ENCODE results near the gene EFHC1.
A peak's percentile ranks its signal among the peaks of the same experiment; 100 is the strongest.
"Not testable (repeated sequence)": the region's sequence is repeated elsewhere in the genome, so short reads cannot be mapped to it uniquely, and the experiment has no call there.

The EFHC1 gene, protein sequence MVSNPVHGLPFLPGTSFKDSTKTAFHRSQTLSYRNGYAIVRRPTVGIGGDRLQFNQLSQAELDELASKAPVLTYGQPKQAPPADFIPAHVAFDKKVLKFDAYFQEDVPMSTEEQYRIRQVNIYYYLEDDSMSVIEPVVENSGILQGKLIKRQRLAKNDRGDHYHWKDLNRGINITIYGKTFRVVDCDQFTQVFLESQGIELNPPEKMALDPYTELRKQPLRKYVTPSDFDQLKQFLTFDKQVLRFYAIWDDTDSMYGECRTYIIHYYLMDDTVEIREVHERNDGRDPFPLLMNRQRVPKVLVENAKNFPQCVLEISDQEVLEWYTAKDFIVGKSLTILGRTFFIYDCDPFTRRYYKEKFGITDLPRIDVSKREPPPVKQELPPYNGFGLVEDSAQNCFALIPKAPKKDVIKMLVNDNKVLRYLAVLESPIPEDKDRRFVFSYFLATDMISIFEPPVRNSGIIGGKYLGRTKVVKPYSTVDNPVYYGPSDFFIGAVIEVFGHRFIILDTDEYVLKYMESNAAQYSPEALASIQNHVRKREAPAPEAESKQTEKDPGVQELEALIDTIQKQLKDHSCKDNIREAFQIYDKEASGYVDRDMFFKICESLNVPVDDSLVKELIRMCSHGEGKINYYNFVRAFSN

DNA sequence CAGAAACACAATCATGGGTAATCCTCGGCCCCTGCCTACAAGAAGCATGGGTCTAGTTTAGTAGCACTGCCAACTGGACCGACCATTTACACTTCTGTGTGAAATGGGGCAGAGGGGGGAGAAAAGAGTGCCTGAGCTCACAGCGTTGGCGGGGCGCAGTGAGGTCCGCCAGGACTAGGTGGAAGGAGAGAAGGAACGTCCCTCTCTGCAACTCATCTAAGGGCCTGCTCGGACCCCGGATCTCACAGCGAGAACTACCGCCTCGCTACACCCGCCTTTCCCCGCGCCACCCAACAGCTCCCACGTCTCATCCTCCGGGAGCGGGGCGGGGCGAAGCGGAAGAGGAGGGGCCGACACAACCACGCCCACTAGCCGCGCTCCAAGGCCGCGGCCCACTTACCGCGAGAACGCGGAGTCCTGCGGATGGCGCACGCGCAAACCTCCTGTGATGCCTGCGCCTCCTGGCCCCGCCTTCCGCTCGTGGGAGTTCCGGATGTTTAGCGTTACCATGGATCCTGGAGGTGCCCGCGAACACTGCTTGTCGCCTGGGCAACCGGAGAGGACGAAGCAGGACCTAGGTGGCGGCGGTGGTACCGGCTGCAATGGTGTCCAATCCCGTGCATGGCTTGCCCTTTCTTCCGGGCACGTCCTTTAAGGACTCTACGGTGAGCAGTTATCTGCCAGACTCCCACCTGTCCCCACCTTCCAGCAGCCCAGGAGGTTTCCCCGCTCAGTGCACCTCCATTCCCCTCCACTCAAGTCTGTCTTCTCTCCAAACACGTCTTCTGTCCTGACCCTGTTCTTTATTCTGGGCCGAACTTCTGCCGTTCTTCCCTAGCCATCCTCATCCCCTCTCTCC, at the start of gene EFHC1:
TSS of gene EFHC1 (plus strand) at position 534 of the 859 bp plus-strand sequence. CDS start at position 603, 69 bp downstream.
- DNase-seq (ENCODE audit: low read depth in 2 of 2): peak; percentile 94 to 96

DNA sequence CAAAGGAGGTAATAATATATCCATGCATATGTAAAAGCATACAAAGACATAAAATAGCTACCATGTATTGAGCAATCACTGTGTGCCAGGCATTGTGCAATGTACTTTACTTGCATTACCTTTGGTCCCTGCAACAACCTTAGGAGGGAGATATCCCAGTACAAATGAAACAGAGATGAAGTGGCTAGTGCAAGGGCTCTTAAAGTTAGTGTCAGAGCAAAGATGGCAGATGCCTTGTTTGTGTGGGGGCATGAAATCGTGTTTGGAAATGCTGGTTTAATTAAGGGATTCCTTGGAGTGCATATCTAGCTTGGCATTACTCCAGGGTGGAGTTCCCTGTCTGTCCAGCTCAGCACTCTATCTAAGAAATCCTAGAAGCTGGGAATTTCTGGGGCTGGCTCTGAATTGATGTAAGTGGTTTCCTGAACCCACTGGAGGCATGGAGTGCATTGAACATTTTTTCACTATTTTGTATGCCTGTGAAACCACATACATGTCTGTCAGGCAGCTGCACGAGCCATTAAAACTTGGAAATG, 48.4 kb upstream of the EFHC1 start:
- DNase-seq (ENCODE audit: low read depth in 2 of 2): no peak

DNA sequence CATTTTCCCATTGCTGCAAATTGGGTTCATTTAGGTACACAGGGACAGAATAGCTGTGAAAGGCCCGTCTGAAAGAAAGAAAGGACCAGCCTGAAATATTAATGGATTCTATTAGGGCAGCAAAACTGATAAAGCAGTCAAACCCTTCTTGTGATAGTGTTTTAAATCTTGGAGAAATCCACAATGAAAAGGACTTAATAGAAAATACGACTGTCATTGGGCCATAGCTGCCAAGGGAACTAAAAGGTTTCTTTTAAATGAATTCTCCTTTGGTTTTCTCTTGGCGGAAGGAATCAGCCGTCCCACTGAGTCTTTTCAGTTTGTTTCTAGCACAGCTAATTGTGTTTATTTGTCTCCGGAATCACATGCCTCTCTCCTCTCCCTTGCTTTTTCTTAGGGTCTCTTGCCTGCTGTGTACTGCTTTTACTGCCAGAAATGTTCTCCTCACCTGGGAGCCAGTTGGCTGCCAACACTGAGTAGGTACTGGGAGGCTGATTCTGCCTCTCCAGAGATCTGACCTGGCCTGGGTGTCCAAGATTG, 46.9 kb upstream of the EFHC1 start:
- no peak for DNase-seq (ENCODE audit: low read depth in 2 of 2)

DNA sequence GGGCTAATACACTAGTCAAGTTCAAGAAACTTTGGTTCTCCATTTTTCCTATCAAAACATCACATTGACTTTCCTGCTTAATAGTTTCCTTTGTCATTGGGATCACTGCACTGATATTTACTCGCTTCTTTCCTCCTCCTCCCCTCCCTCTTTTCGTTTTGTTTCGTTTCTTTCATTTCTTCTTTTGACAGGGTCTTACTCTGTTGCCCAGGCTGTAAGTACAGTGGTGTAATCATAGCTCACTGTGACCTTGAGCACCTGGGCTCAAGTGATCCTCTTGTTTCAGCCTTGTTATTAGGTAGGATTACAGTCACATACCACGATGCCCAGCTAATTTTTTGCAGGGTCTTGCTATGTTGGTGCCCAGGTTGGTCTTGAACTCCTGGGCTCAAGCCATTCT, 45.9 kb upstream of the EFHC1 start:
- no peak for DNase-seq (ENCODE audit: low read depth in 2 of 2)

GRCh38 chr6:52375780-52376556, 44.2 kb upstream of the EFHC1 start:
- DNase-seq (ENCODE audit: low read depth in 2 of 2): no peak

- no peak for DNase-seq (ENCODE audit: low read depth in 2 of 2)
Measured at GRCh38 chr6:52376763-52377162, 43.4 kb upstream of the EFHC1 start.

DNA sequence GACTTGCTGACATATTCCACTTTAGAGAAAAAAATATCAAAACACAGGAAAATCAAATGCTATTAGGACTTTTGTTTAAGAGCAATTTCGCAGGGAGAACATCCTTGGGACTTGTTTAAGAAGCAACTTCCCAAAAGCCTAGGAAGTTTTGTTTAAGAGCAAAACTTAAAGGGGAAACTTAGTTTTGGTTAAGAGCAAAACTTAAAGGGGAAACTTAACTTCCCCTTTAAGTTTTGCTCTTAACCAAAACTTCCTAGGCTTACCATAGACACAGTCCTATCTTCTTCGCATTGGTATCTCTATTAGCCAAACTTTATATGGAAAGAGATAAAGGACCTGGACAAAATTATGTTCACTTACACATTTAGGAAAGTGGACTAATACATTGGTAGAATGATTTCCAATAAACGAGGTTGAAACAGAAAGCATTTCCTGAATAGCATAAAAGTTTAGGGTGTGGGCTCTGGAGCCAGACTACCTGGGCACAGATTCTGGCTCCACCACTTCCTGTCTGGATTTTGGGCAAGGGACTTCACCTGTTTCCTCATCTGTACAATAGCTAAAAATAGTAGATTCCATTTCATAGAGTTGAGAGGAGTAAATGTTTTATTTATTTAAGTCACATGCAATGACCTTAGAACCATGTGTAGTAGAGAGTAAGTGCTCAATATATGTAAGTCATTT, 42.5 kb upstream of the EFHC1 start:
- no peak for DNase-seq (ENCODE audit: low read depth in 2 of 2)

- no peak for DNase-seq (ENCODE audit: low read depth in 2 of 2)
Measured at GRCh38 chr6:52381249-52381648, 38.9 kb upstream of the EFHC1 start.

DNA sequence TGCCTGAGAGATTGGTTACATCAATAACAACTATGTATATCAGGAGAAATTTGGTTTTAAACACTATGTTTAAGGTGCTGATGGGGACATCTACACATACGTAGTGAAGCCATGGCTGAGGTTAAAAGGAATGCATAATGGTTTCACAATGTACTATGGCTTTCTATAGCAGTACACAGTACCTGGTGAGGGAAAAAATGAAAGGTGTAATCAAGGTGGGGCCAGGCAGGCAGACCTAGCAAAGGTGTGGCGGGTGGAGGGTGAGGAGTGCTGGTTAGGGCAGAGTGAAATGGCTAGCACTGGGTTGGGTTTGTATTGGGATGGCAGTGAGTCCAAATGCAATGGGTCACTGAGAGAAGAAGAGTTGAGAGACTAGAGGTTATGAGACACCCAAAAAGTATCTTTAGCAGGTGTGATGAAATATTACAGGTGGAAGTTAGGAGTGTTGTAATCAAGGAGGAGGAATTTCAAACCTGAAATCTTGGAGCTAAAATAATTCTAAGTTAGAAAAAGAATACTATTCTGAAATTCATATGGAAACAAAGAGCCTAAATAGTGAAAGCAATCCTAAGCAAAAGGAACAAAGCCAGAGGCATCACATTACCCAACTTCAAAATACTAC, 35.9 kb upstream of the EFHC1 start:
- no peak for DNase-seq (ENCODE audit: low read depth in 2 of 2)

DNA sequence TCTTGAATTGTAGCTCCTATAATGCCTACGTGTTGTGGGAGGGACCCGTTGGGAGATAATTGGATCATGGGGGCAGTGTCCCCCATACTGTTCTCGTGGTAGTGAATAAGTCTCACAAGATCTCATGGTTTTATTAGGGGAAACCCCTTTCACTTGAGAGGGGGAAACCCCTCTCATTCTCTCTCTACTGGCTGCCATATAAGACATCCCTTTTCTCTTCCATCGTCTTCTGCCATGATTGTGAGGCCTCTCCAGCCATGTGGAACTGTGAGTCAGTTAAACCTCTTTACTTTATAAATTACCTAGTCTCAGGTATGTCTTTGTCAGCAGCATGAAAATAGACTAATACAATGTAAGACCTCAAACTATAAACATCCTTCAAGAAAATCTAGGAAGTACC, 35.1 kb upstream of the EFHC1 start:
- no peak for DNase-seq (ENCODE audit: low read depth in 2 of 2)

GRCh38 chr6:52388119-52388518, 32.0 kb upstream of the EFHC1 start:
- not testable (repeated sequence) for DNase-seq (ENCODE audit: low read depth in 2 of 2)

DNA sequence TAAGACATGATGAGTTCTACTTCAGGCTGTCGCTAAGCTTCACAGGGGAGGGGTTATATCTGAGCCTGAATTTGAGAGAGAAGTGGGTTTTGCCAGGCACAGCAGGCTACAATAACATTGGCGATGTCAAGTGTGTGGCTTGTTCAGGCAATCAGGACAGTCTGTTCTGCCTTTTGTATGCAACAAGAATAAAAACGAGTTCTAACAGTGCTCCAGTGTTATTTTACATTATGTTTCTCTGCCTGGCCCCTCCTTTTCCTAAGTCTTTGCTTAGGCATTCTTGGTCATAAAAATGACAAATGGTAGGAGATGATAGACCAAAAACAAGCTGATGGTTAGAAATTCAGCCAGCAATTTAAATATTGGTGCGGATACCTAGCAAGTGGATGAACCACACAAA, 31.4 kb upstream of the EFHC1 start:
- no peak for DNase-seq (ENCODE audit: low read depth in 2 of 2)

DNA sequence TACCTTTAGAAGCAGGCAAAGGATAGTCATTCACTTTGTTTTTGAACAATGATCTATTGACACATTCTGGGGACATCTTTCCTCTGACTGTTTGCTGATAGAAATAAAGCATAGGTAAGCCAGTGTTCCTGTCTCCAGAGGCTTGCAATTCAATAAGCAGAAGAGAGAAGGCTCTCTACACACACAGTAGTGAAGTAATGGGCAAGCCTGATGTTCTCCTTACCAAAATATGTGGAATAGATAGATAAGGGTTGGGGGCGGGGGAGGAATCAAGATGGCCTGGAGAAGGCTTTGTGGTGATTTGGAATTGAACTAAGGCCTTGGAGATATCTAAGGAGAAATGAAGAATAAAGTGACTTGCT, 30.9 kb upstream of the EFHC1 start:
- DNase-seq (ENCODE audit: low read depth in 2 of 2): no peak

DNA sequence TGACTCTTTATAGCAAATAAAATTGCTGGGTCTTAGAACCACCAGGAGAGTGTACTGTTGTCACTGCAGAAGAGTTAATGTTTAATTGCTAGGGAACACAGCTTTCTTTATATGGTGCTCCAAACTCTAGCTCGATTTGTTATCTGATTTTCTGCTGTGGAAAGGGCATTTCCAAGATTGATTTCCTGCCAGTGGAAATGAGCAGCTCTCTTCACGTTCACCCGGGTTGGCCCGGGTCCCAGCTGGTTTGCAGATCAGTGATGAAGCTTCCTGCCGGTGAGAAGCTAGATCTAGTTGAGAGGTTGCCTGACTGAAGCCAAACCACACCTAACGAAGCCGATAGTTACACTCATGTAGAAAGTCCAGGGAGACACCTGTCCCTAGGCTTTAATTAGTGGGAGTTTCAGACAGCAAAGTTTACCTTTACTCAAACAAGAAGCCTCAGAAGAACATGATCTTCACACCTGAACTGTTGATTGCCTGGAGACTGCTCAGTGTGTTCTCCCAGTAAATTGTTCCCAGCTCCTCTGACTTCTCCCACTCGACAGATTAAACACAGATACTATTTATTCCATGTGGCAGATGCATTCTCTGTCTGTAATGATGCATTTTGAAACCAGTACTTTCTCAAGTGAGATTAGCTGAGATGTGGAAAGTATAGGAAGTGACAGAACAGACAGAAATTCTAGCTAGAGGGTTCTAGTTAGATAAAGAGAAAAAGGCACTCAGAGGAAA, 30.3 kb upstream of the EFHC1 start:
- DNase-seq (ENCODE audit: low read depth in 2 of 2): no peak

DNA sequence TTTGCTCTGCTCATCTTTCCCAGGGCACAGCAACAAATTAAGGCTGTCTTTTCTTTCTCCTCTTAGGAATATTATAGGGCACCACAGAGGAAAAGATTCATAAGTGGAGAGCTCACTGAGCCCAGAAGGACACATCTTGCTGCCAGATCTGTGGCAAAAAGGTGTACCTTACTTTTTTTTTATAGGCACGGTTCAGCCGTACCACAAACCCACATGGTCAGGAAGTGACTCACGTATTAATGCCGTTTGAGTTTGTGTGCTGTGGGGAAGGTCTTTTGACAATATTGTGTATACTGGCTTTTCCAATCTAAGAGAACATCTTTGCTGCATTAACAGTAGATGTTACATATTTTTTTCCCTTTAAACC, 29.8 kb upstream of the EFHC1 start:
- peak in 1 of 2 donors; percentile 23 for DNase-seq (ENCODE audit: low read depth in 2 of 2)

GRCh38 chr6:52391599-52391998, 28.5 kb upstream of the EFHC1 start:
- DNase-seq (ENCODE audit: low read depth in 2 of 2): no peak

GRCh38 chr6:52392944-52393343, 27.2 kb upstream of the EFHC1 start:
- no peak for DNase-seq (ENCODE audit: low read depth in 2 of 2)

GRCh38 chr6:52393780-52394179, 26.4 kb upstream of the EFHC1 start:
- DNase-seq (ENCODE audit: low read depth in 2 of 2): no peak

GRCh38 chr6:52394251-52394666, 25.9 kb upstream of the EFHC1 start:
- DNase-seq (ENCODE audit: low read depth in 2 of 2): no peak
